HG02623 (cell line): ENCODE results near the gene PSMC3IP.

Experiments
- ATAC-seq: cut with Tn5 transposase; IDR thresholded peaks from one replicate; pipeline ENCODE4 v1.9.1; 2021; ENCODE audit warnings: moderate library complexity; ENCODE audit not compliant: unreplicated experiment

The PSMC3IP gene

GRCh38 chr17:42586514-42587230, 9.1 kb upstream of the PSMC3IP start:
- no peak for ATAC-seq

- no peak for ATAC-seq
These were observed 7.8 kb upstream of the PSMC3IP start for GRCh38 chr17:42585353-42585752.

GRCh38 chr17:42584880-42585279, 7.4 kb upstream of the PSMC3IP start:
- ATAC-seq: no peak

DNA sequence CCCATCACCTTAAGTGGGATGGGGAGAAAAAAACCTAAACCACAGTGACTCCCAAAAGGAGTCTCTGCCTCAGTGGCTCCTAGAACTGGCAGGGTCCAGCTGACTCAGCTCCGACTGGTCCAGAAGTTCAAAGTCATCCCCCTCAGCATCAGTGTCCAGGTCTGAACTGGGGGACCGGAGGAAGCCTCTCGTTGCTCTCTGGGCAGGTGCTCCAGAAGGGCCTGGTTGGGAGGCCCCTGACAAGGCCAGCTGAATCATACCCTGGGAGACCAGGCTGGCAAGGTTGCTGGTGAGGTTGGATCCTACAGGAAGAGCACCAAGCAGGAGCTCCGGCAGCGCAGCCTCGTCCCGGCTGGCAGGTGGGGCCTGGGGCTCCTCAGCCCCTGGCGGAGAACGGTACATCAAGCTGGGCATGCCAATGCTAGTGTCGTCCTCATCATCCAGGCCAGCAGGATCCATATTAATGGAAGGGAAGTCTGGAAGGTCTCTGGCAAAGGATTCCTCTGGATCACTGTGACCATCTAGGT, 4.3 kb upstream of the PSMC3IP start:
- no peak for ATAC-seq

DNA sequence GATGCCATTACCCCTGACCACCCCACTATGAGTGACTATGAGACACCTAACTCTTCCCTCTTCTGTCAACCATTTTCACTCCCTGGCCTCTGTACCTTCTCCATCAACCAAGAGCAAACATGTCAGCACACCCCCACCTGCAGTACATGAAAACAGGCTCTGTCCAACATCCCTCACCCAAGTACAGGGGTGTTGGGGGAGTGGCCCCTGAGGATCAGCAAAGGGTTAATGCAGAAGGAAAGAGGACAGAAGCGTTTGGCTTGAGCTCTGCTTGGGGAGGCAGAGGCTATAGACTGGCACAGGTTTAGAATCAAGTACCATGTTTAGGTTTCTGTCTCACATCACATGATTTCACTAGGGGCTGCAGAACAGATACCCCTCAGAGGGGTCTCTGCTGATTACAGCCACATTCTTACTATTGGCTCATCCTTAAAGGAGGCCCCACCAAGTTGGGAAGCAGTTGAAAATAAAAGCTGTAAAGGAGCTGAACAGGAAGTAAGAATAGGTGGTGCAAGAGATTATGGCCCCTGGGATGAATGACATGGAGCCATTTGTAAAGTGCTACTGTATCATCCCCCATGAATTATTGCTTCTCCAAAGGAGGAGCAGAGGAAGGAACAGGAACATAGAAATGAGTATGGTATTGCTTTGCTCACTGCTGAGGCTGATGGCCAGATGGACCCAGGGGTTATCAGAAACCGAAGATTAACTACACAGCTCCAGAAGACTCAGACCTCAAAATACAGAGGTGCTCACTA, 2.4 kb upstream of the PSMC3IP start:
- ATAC-seq: no peak

DNA sequence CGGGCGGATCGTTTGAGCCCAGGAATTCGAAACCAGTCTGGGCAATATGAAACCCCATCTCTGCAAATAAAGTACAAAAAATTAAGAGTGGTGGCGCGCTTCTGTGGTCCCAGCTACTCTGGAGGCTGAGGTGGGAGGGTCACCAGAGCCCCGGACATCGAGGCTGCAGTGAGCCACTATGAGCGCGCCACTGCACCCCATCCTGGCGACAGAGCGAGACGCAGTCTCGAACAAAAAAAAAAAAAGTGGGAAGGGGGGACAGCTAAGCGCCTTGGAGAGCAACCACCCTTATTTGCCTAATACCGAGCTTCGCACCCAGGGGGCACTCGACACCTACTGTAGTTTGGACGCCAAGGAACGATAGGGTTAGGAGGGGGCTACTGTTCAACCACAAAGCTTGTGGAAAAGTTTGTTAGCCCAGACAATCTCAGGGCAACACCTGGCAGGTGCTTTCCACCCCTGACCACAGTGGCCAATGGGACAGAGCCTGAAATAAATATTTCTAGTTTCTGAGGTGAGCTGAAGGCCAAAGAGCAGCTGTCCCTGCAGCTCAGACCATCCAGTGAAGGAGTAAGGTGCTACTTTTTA, 847 bp upstream of the PSMC3IP start:
- peak; percentile 49 for ATAC-seq

- no peak for ATAC-seq
These were observed 393 bp downstream of the PSMC3IP start for GRCh38 chr17:42577140-42577531.

DNA sequence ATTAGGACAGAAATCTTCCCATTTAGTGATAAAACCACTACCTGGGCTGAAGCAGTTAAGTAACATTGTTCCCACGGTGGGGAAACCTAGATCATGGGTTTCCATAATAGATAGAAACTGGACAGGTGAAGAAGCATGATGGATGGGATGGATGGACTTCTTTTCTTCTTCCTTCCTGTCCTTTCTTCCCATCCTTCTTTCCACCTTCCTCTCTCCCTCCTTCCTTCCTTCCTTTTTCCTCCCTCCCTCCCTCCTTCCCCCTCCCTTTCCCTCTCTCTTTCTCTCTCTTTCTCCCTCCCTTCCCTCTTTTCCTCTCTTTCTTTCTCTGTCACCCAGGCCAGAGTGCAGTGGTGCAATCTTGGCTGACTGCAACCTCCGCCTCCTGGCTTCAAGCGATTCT, 3.1 kb downstream of the PSMC3IP start:
- ATAC-seq: no peak

DNA sequence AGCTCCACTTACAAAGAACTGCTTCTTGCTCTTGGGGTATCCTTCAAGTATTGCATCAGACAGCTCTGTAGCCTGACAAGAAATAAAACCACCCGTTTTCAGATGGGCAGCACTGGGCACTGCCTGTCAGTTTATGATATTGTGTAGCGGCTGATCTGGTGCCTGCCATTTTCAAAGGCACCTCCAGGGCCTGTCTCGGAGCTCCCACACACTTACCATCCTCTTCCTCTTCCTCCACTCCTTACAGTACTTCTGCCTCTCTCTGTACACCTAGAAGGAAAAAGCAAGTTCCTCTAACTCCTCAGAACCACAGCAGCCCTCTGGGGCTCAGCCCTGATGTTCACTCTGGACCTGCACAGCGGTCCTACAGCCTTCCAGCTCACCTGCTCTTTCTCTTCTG, 4.4 kb downstream of the PSMC3IP start:
- no peak for ATAC-seq

- ATAC-seq: no peak
These were observed 5.9 kb downstream of the PSMC3IP start for GRCh38 chr17:42571435-42572225.

GRCh38 chr17:42568341-42569111, 9.0 kb downstream of the PSMC3IP start:
- no peak for ATAC-seq

DNA sequence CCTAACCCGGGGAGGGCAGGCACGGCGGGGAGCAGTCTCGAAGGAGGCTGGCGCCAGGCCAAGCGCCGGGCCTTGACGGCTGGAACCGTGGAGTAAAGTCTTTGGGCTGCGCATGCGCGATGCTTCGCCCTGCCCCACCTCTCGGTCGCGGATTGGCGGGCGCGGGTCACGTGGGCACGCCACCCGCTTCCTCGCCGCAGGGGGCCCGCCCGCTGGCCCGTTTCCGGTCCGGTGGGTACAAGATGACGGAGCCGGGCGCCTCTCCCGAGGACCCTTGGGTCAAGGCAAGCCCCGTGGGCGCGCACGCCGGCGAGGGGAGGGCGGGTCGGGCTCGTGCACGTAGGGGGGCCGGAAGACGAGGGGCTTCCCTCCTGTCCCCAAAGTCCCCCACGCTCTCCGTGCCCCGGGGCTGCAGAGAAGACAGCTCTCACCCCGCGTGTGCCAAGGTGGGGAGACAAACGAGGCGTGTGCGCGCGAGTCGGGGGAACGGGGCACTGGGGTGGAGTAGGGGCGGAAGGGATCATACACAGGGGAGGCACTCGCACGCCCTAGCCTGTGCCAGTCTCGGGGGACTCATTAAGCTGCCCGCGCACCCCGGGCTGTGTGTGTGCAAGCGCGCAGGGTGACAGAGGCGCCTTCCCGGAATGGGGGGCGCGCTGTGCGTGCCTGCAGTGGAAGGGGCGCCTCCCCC, 10.5 kb downstream of the PSMC3IP start, which contains the start of gene MLX:
Gene MLX (plus strand): TSS at position 218 of the 691 bp plus-strand sequence. CDS start 25 bp downstream, at position 243.
- ATAC-seq: no peak

GRCh38 chr17:42566215-42566882, 11.2 kb downstream of the PSMC3IP start:
- ATAC-seq: no peak

DNA sequence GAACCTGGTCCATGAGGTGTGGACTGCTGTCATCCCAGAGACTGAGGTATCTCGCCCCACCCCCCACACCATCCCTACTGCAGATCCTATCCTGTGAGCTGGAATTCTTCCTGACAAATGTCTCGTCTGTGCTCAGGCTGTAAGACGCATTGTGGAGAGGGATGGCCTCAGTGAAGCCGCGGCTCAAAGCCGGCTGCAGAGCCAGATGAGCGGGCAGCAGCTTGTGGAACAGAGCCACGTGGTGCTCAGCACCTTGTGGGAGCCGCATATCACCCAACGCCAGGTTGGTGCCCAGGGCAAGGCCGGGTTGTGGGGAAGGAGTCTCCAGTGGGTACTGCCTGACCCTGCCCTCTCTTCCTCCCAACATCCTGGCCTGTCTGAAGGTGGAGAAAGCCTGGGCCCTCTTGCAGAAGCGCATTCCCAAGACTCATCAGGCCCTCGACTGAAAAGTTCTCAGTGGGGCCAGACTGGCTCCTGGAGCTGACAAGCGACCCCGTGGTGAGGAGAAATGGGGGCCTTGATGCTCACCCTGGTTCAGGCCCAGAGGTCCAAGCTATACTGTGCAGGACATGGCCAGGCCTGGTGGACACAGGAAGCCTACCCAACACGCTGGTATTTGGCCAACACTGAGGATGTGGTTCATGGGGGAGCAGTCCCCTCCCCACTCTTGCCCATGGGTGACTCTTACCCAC, 11.9 kb downstream of the PSMC3IP start:
- no peak for ATAC-seq

GRCh38 chr17:42564815-42565522, 12.6 kb downstream of the PSMC3IP start:
- ATAC-seq: no peak

- ATAC-seq: no peak
These were observed 13.6 kb downstream of the PSMC3IP start for GRCh38 chr17:42563950-42564349.

GRCh38 chr17:42563543-42563942, 14.0 kb downstream of the PSMC3IP start:
- no peak for ATAC-seq

GRCh38 chr17:42563143-42563509, 14.4 kb downstream of the PSMC3IP start:
- no peak for ATAC-seq
